ENCODE results near the gene RAD18.

- no peak for TF ChIP-seq CTCF (IDR thresholded peaks at IDR 0.05)
- no peak for TF ChIP-seq POLR2A (IDR thresholded peaks at IDR 0.05)
Observed at GRCh38 chr3:8996216-8996615, 32.9 kb upstream of the RAD18 start.
